CD4-positive, CD25-positive, alpha-beta regulatory T cell (primary cell): ENCODE measurements around the gene EIF4G2. TPM values are rescaled to one million over a fixed set of nuclear protein-coding genes. Genes with fewer than 3 reads are reported as not detected.

Experiments
- ATAC-seq, 2 donors: fragments of 150-1000 bp; cut with Tn5 transposase; one replicate each; pipeline ENCODE4 v1.10.0; 2021; ENCODE audit warnings: low read depth in 2 of 2, moderate number of reproducible peaks in 2 of 2, moderate library complexity in 1 of 2
- DNase-seq, 3 donors: peaks; one replicate each; pipeline versions ENCODE4 v3.0.0 to v3.0.0-alpha.2; 2012 to 2022; ENCODE audit warnings: mixed read lengths in 1 of 3
- H3K27ac ChIP-seq: one replicate; pipeline ENCODE4 v1.7.0; 2013; ENCODE audit warnings: mild to moderate bottlenecking, low read length; ENCODE audit not compliant: insufficient read depth, poor library complexity, severe bottlenecking
- H3K27me3 ChIP-seq: one replicate; pipeline ENCODE4 v1.7.0; 2013; ENCODE audit warnings: low read length; ENCODE audit not compliant: control insufficient read depth, insufficient read depth
- H3K36me3 ChIP-seq: one replicate; pipeline ENCODE4 v1.7.0; 2013; ENCODE audit warnings: mild to moderate bottlenecking, low read length, moderate library complexity; ENCODE audit not compliant: control insufficient read depth, insufficient read depth
- H3K4me1 ChIP-seq: 2 replicates; pipeline ENCODE4 v1.7.0; 2013; ENCODE audit warnings: mild to moderate bottlenecking, low read length; ENCODE audit not compliant: insufficient read depth, control insufficient read depth, poor library complexity, severe bottlenecking
- H3K4me3 ChIP-seq: one replicate; pipeline ENCODE4 v1.7.0; 2013; ENCODE audit warnings: low read depth, mild to moderate bottlenecking, low read length, moderate library complexity
- H3K9me3 ChIP-seq, 2 experiments: 1 replicate in 1 of 2; 2 replicates in 1 of 2; pipeline ENCODE4 v1.7.0; 2013; ENCODE audit warnings: low read length in 2 of 2, mild to moderate bottlenecking in 1 of 2, moderate library complexity in 1 of 2; ENCODE audit not compliant: control insufficient read depth in 2 of 2
- H3K27ac Mint-ChIP-seq, 3 donors: one replicate each; pipeline ENCODE4 v1.8.0; 2020 to 2022; ENCODE audit warnings: mild to moderate bottlenecking in 3 of 3, mixed read lengths in 3 of 3, moderate library complexity in 2 of 3
- H3K27me3 Mint-ChIP-seq: one replicate; pipeline ENCODE4 v1.8.0; 2022; ENCODE audit warnings: mild to moderate bottlenecking, mixed read lengths
- H3K36me3 Mint-ChIP-seq: one replicate; pipeline ENCODE4 v1.8.0; 2020; ENCODE audit warnings: mixed read lengths
- H3K4me1 Mint-ChIP-seq, 4 donors: one replicate each; pipeline ENCODE4 v1.8.0; 2020 to 2022; ENCODE audit warnings: mixed read lengths in 4 of 4, mild to moderate bottlenecking in 1 of 4
- H3K4me3 Mint-ChIP-seq, 4 donors: one replicate each; pipeline ENCODE4 v1.8.0; 2020 to 2022; ENCODE audit warnings: mild to moderate bottlenecking in 4 of 4, mixed read lengths in 4 of 4, moderate library complexity in 3 of 4
- H3K9me3 Mint-ChIP-seq, 7 donors: one replicate each; pipeline ENCODE4 v1.8.0; 2020 to 2022; ENCODE audit warnings: mixed read lengths in 7 of 7, mild to moderate bottlenecking in 3 of 7, moderate library complexity in 2 of 7
- polyA plus RNA-seq, 4 donors: library from polyadenylated mRNA; unstranded; fragments of 300-500 nt; fragmentation: Illumina TruSeq; gene quantifications; one replicate each; pipeline ENCODE4 v1.2.3, GENCODE V29; 2021
- total RNA-seq: library from RNA; stranded (reverse); gene quantifications from one replicate; pipeline ENCODE4 v1.2.3, GENCODE V29; 2022

The EIF4G2 gene
- total and polyA plus RNA-seq, 5 donors from 2014 or later, result 367 to 839 (median 418) TPM

GRCh38 chr11:10797001-10797400, 11.7 kb downstream of the EIF4G2 start:
- H3K4me3 Mint-ChIP-seq, result peak overlapping the region in 1 of 4 donors; percentile 9
- Histone ChIP-seq H3K36me3 (peaks cover 60% of the 10 kb centered on the region), H3K4me1 (peaks cover 58% of the 10 kb centered on the region), H3K27ac (no peak overlapping the region), H3K9me3 (no peaks in the 10 kb centered on the region), H3K27me3 (no peaks in the 10 kb centered on the region), H3K4me3 (no peak overlapping the region)
- peaks cover 44% of the 10 kb centered on the region for H3K36me3 Mint-ChIP-seq
- H3K27me3 Mint-ChIP-seq, result peaks cover 6% of the 10 kb centered on the region
- peaks cover 30 to 83% (median 68%) of the 10 kb centered on the region in 4 donors for H3K4me1 Mint-ChIP-seq
- H3K9me3 Mint-ChIP-seq, result no peaks in the 10 kb centered on the region
- no peak overlapping the region for H3K27ac Mint-ChIP-seq
- ATAC-seq (no peak), DNase-seq (peak in 1 of 3 donors; percentile 24)

GRCh38 chr11:10796191-10796590, 12.5 kb downstream of the EIF4G2 start:
- H3K9me3 ChIP-seq, result no peaks in the 10 kb centered on the region
- no peak overlapping the region for H3K27ac ChIP-seq
- H3K4me3 ChIP-seq, result no peak overlapping the region
- DNase-seq (peak in 1 of 3 donors; percentile 8), ATAC-seq (no peak)
- H3K4me1 Mint-ChIP-seq, result peaks cover 25 to 75% (median 60%) of the 10 kb centered on the region in 4 donors
- peaks cover 52% of the 10 kb centered on the region for H3K36me3 ChIP-seq
- H3K4me3 Mint-ChIP-seq, result no peak overlapping the region
- H3K4me1 ChIP-seq, result peaks cover 49% of the 10 kb centered on the region
- peaks cover 9% of the 10 kb centered on the region for H3K27me3 Mint-ChIP-seq
- H3K27me3 ChIP-seq, result no peaks in the 10 kb centered on the region
- peak overlapping the region in 2 of 3 donors; percentile 9 to 74 for H3K27ac Mint-ChIP-seq
- H3K9me3 Mint-ChIP-seq, result no peaks in the 10 kb centered on the region
- peaks cover 35% of the 10 kb centered on the region for H3K36me3 Mint-ChIP-seq

- DNase-seq, result peak in 1 of 3 donors; percentile 24
- H3K27ac Mint-ChIP-seq, result no peak overlapping the region
Measured at GRCh38 chr11:10793470-10794255, 15.1 kb downstream of the EIF4G2 start.

GRCh38 chr11:10792385-10793068, 16.2 kb downstream of the EIF4G2 start:
- Mint-ChIP-seq H3K27me3 (peaks cover 9% of the 10 kb centered on the region), H3K4me1 (peaks cover 3 to 39% (median 29%) of the 10 kb centered on the region in 4 donors), H3K36me3 (peaks cover 10% of the 10 kb centered on the region), H3K27ac (peak overlapping the region in 1 of 3 donors; percentile 82), H3K9me3 (no peaks in the 10 kb centered on the region), H3K4me3 (peak overlapping the region in 2 of 4 donors; percentile 6 to 8)
- no peaks in the 10 kb centered on the region for H3K27me3 ChIP-seq
- DNase-seq (peak; percentile 70 to 78 (median 70)), ATAC-seq (peak; percentile 85 to 89)
- H3K27ac ChIP-seq, result no peak overlapping the region
- H3K4me1 ChIP-seq, result peaks cover 20% of the 10 kb centered on the region
- no peak overlapping the region for H3K4me3 ChIP-seq
- no peaks in the 10 kb centered on the region for H3K9me3 ChIP-seq
- peaks cover 15% of the 10 kb centered on the region for H3K36me3 ChIP-seq

More at GRCh38 chr11:10793470-10794255, 15.1 kb downstream of the EIF4G2 start:
- H3K4me3 ChIP-seq, result no peak overlapping the region
- H3K9me3 Mint-ChIP-seq, result no peaks in the 10 kb centered on the region
- H3K4me1 ChIP-seq, result peaks cover 31% of the 10 kb centered on the region
- H3K27me3 Mint-ChIP-seq, result peaks cover 9% of the 10 kb centered on the region
- no peak overlapping the region for H3K4me3 Mint-ChIP-seq
- H3K4me1 Mint-ChIP-seq, result peaks cover 3 to 50% (median 36%) of the 10 kb centered on the region in 4 donors
- no peak overlapping the region for H3K27ac ChIP-seq
- no peak for ATAC-seq
- peaks cover 27% of the 10 kb centered on the region for H3K36me3 ChIP-seq
- peaks cover 14% of the 10 kb centered on the region for H3K36me3 Mint-ChIP-seq
- no peaks in the 10 kb centered on the region for H3K9me3 ChIP-seq
- no peaks in the 10 kb centered on the region for H3K27me3 ChIP-seq

- Histone ChIP-seq H3K4me3 (no peak overlapping the region), H3K4me1 (no peaks in the 10 kb centered on the region), H3K9me3 (no peaks in the 10 kb centered on the region), H3K36me3 (no peaks in the 10 kb centered on the region), H3K27ac (no peak overlapping the region), H3K27me3 (no peaks in the 10 kb centered on the region)
- Mint-ChIP-seq H3K27me3 (no peaks in the 10 kb centered on the region), H3K4me3 (no peak overlapping the region), H3K27ac (no peak overlapping the region), H3K36me3 (no peaks in the 10 kb centered on the region), H3K9me3 (no peaks in the 10 kb centered on the region), H3K4me1 (no peaks in the 10 kb centered on the region)
- DNase-seq, result no peak
- ATAC-seq, result no peak
Measured at GRCh38 chr11:10786451-10786850, 22.3 kb downstream of the EIF4G2 start.

GRCh38 chr11:10785146-10785474, 23.6 kb downstream of the EIF4G2 start:
- DNase-seq (no peak), ATAC-seq (no peak)
- Mint-ChIP-seq H3K27me3 (no peaks in the 10 kb centered on the region), H3K36me3 (no peaks in the 10 kb centered on the region), H3K9me3 (no peaks in the 10 kb centered on the region), H3K27ac (no peak overlapping the region), H3K4me3 (no peak overlapping the region), H3K4me1 (no peaks in the 10 kb centered on the region)
- Histone ChIP-seq H3K36me3 (peaks cover 2% of the 10 kb centered on the region), H3K27me3 (no peaks in the 10 kb centered on the region), H3K4me3 (no peak overlapping the region), H3K4me1 (no peaks in the 10 kb centered on the region), H3K27ac (no peak overlapping the region), H3K9me3 (no peaks in the 10 kb centered on the region)

GRCh38 chr11:10784232-10785145, 24.2 kb downstream of the EIF4G2 start:
- H3K9me3 ChIP-seq, result no peaks in the 10 kb centered on the region
- Mint-ChIP-seq H3K4me1 (no peaks in the 10 kb centered on the region), H3K9me3 (no peaks in the 10 kb centered on the region), H3K27me3 (no peaks in the 10 kb centered on the region), H3K36me3 (no peaks in the 10 kb centered on the region), H3K4me3 (no peak overlapping the region), H3K27ac (no peak overlapping the region)
- peaks cover 6% of the 10 kb centered on the region for H3K36me3 ChIP-seq
- no peak overlapping the region for H3K27ac ChIP-seq
- ATAC-seq, result no peak
- DNase-seq, result no peak
- no peaks in the 10 kb centered on the region for H3K4me1 ChIP-seq
- H3K27me3 ChIP-seq, result no peaks in the 10 kb centered on the region
- H3K4me3 ChIP-seq, result no peak overlapping the region
